HCT116 (cell line): Measurements from ENCODE around the gene NDUFS3. TPM values are rescaled to one million over a fixed set of nuclear protein-coding genes. Genes with fewer than 3 reads are reported as not detected.
A peak's percentile ranks its signal among the peaks of the same experiment; 100 is the strongest.

Experiments used
- ATAC-seq: fragments of 200-7000 bp; cut with Tn5 transposase; 2 replicates; pipeline ENCODE4 v1.9.1; 2020; ENCODE audit warnings: mild to moderate bottlenecking, moderate library complexity
- BruUV-seq: library from RNA; stranded (reverse); fragments of 400-500 nt; replicated peaks from 2 replicates; lab custom pipeline; 2021; lab: Mats Ljungman, UMichigan
- CTCF ChIA-PET: fragments of 300-600 bp; sonication (Branson Sonifier 250); formaldehyde crosslinking; loops from one replicate; lab custom pipeline; 2021; ENCODE audit warnings: antibody characterized with exemption; lab: Charles Lee
- POLR2A ChIA-PET: fragments of 300-600, 350-600 bp; sonication (Branson Sonifier 250); formaldehyde crosslinking; loops from one replicate; lab custom pipeline; 2021; ENCODE audit warnings: antibody characterized with exemption; lab: Charles Lee
- RAD21 ChIA-PET, 2 experiments: fragments of 300-600 bp; sonication (Branson Sonifier 250); formaldehyde crosslinking; loops; one replicate each; lab custom pipeline; 2023; ENCODE audit warnings: low total read pairs in 2 of 2; ENCODE audit not compliant: uncharacterized antibody in 2 of 2, unreplicated experiment in 2 of 2, low non-redundant PET in 1 of 2; lab: Charles Lee
- DNase-seq: peaks from one replicate; pipeline ENCODE4 v3.0.0-alpha.2; 2010; ENCODE audit warnings: low read depth, low spot score
- H2AFZ ChIP-seq: fragments of 200-600 bp; shearing (Covaris generic), sonication (generic); 2 replicates; pipeline ENCODE4 v1.6.1; 2017; ENCODE audit warnings: low read depth, mixed run types, mixed read lengths, antibody characterized with exemption, low read length; ENCODE audit not compliant: poor library complexity, severe bottlenecking
- H3K27ac ChIP-seq: 2 replicates; pipeline ENCODE4 v1.5.1; 2012; ENCODE audit warnings: low read depth, low read length
- H3K27me3 ChIP-seq: fragments of 200-600 bp; sonication (generic); 2 replicates; pipeline ENCODE4 v1.6.1; 2016; ENCODE audit warnings: mixed run types, low read length, mixed read lengths; ENCODE audit not compliant: insufficient read depth
- H3K36me3 ChIP-seq, 2 experiments: fragments of 200-500 bp in 1 of 2; fragments of 200-600 bp in 1 of 2; sonication (Bioruptor generic) in 1 of 2; sonication (generic) in 1 of 2; 2 replicates each; pipeline versions ENCODE4 v1.5.1 to v1.6.1; 2014 to 2016; ENCODE audit warnings: low read length in 2 of 2, inconsistent platforms in 1 of 2, mixed read lengths in 1 of 2, mixed run types in 1 of 2; ENCODE audit not compliant: insufficient read depth in 2 of 2, control insufficient read depth in 1 of 2
- H3K4me1 ChIP-seq, 2 experiments: fragments of 200-600 bp in 1 of 2; sonication (generic) in 1 of 2; 2 replicates each; pipeline versions ENCODE4 v1.5.1 to v1.6.1; 2012 to 2017; ENCODE audit warnings: low read length in 2 of 2, inconsistent platforms in 1 of 2, mild to moderate bottlenecking in 1 of 2, mixed read lengths in 1 of 2, mixed run types in 1 of 2, moderate library complexity in 1 of 2; ENCODE audit not compliant: insufficient read depth in 2 of 2, control insufficient read depth in 1 of 2
- H3K4me2 ChIP-seq: fragments of 200-600 bp; sonication (generic); 2 replicates; pipeline ENCODE4 v1.6.1; 2017; ENCODE audit warnings: mixed run types, low read length, mixed read lengths
- H3K4me3 ChIP-seq, 2 experiments: fragments of 200-600 bp in 1 of 2; sonication (generic) in 1 of 2; replicated peaks in 1 of 2; 2 replicates each; pipeline ENCODE4 v1.5.1; 2011 to 2016; ENCODE audit warnings: low read length in 2 of 2, control low read depth in 1 of 2, low read depth in 1 of 2, mild to moderate bottlenecking in 1 of 2, mixed read lengths in 1 of 2, mixed run types in 1 of 2
- H3K79me2 ChIP-seq: fragments of 200-600 bp; sonication (generic); 2 replicates; pipeline ENCODE4 v1.6.1; 2017; ENCODE audit warnings: mild to moderate bottlenecking, mixed run types, low read length, moderate library complexity, mixed read lengths; ENCODE audit not compliant: insufficient read depth
- H3K9ac ChIP-seq: fragments of 200-600 bp; sonication (generic); 2 replicates; pipeline ENCODE4 v1.6.1; 2016; ENCODE audit warnings: low read length, mixed read lengths
- H3K9me2 ChIP-seq: fragments of 200-600 bp; sonication (generic), shearing (Covaris generic); 2 replicates; pipeline ENCODE4 v1.6.1; 2017; ENCODE audit warnings: mixed run types, mild to moderate bottlenecking, moderate library complexity; ENCODE audit not compliant: insufficient read depth
- H3K9me3 ChIP-seq, 2 experiments: fragments of 200-500 bp in 1 of 2; fragments of 200-600 bp in 1 of 2; sonication (Bioruptor generic) in 1 of 2; sonication (generic) in 1 of 2; 2 replicates each; pipeline ENCODE4 v1.6.1; 2014 to 2017; ENCODE audit warnings: low read length in 2 of 2, mixed read lengths in 2 of 2, inconsistent platforms in 1 of 2, low read depth in 1 of 2, mild to moderate bottlenecking in 1 of 2, mixed run types in 1 of 2, moderate library complexity in 1 of 2; ENCODE audit not compliant: control insufficient read depth in 1 of 2, insufficient read depth in 1 of 2
- H4K20me1 ChIP-seq: fragments of 200-600 bp; sonication (generic), shearing (Covaris generic); 2 replicates; pipeline ENCODE4 v1.6.1; 2017; ENCODE audit warnings: mixed run types, mild to moderate bottlenecking, moderate library complexity; ENCODE audit not compliant: insufficient read depth
- CEBPB ChIP-seq: IDR thresholded peaks from 2 replicates; pipeline ENCODE4 v1.6.1; 2012; ENCODE audit warnings: low read depth
- EGR1 ChIP-seq: IDR thresholded peaks from 2 replicates; pipeline ENCODE4 v1.6.1; 2012; ENCODE audit warnings: low read depth
- EZH2 ChIP-seq: fragments of 200-600 bp; sonication (generic); IDR thresholded peaks from 2 replicates; pipeline ENCODE4 v1.6.1; 2017; ENCODE audit warnings: antibody characterized with exemption, mixed run types
- FOSL1 ChIP-seq: IDR thresholded peaks from 2 replicates; pipeline ENCODE4 v1.6.1; 2012; ENCODE audit warnings: low read depth
- JUND ChIP-seq: IDR thresholded peaks from 2 replicates; pipeline ENCODE4 v1.6.1; 2012
- MAX ChIP-seq: IDR thresholded peaks from 2 replicates; pipeline ENCODE4 v1.6.1; 2012
- POLR2A ChIP-seq: IDR thresholded peaks from 2 replicates; pipeline ENCODE4 v1.7.0; 2011; ENCODE audit warnings: borderline replicate concordance; ENCODE audit not compliant: insufficient read depth, insufficient read length; ENCODE audit errors: extremely low read depth
- REST ChIP-seq: IDR thresholded peaks from 2 replicates; pipeline ENCODE4 v1.6.1; 2012; ENCODE audit warnings: low read depth
- SIN3A ChIP-seq: IDR thresholded peaks from 2 replicates; pipeline ENCODE4 v1.6.1; 2012; ENCODE audit warnings: low read depth
- SP1 ChIP-seq: IDR thresholded peaks from 2 replicates; pipeline ENCODE4 v1.6.1; 2012; ENCODE audit warnings: low read depth
- SRF ChIP-seq: IDR thresholded peaks from 2 replicates; pipeline ENCODE4 v1.6.1; 2012; ENCODE audit warnings: low read depth
- TCF7L2 ChIP-seq: IDR thresholded peaks from 2 replicates; pipeline ENCODE4 v1.7.0; 2011; ENCODE audit warnings: borderline replicate concordance, inconsistent platforms; ENCODE audit not compliant: insufficient read depth, insufficient read length; ENCODE audit errors: extremely low read depth
- YY1 ChIP-seq: IDR thresholded peaks from 2 replicates; pipeline ENCODE4 v1.6.1; 2011; ENCODE audit warnings: low read length, low read depth, moderate library complexity, mild to moderate bottlenecking; ENCODE audit not compliant: insufficient replicate concordance; ENCODE audit errors: extremely low read depth
- intact Hi-C: fragments of 100-400 bp; cut with micrococcal nuclease; formaldehyde crosslinking; loops from 2 replicates; pipeline ENCODE4 v1.10.0; 2022
- total RNA-seq: library from RNA; stranded (reverse); gene quantifications from one replicate; pipeline ENCODE4 v1.2.1, GENCODE V29; 2021; ENCODE audit not compliant: unreplicated experiment
- TF ChIP-seq, protein P1 (sequence below): IDR thresholded peaks from 2 replicates; pipeline ENCODE4 v1.6.1; 2011; ENCODE audit warnings: mild to moderate bottlenecking, low read length, moderate library complexity; ENCODE audit not compliant: insufficient replicate concordance; ENCODE audit errors: extremely low read depth

Gene NDUFS3
- total RNA-seq, 1 experiment from 2014 or later: 134 TPM

DNA sequence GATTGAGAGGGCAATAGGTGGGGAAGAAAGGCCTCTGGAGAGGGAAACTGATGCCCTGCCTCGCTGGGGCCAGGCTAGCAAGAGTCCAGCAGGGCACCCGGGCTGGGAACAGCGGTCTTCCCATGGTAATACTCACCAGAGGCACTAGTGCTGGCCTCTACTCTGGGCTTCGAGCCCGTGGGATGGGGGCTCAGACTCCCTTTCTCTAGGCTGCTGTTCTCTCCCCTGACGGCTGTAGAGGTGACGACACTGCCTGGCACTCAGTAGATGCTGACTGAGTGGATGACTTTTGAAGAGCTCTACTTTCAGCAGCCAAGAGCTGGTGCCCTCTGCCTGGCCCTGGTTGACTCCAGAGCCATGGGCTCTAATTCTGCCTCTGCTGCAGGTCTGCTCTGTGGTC lies 16.2 kb downstream of the NDUFS3 start:
- no peaks in the 10 kb centered on the region for H3K79me2 ChIP-seq
- no peaks in the 10 kb centered on the region for H4K20me1 ChIP-seq
- TF ChIP-seq FOSL1 (no peak), SP1 (no peak), SRF (no peak), SIN3A (no peak), YY1 (no peak), JUND (no peak), REST (no peak)
- TF ChIP-seq, all 23 proteins: peak for 0
- intact Hi-C loops: no loop called here
- H3K4me1 ChIP-seq: no peaks in the 10 kb centered on the region
- CTCF ChIA-PET: no interaction called here
- POLR2A ChIA-PET: no interaction called here
- H3K9ac ChIP-seq: no peak overlapping the region
- H3K9me3 ChIP-seq: no peaks in the 10 kb centered on the region
- no peak overlapping the region for H3K4me3 ChIP-seq
- ATAC-seq (0 out of 2 replicates have a peak, but pooled peaks have one; percentile 22), DNase-seq (no peak)
- H2AFZ ChIP-seq: no peak overlapping the region
- H3K27ac ChIP-seq: no peak overlapping the region
- no TSS peak for BruUV-seq
- H3K4me2 ChIP-seq: no peak overlapping the region
- no peaks in the 10 kb centered on the region for H3K36me3 ChIP-seq
- RAD21 ChIA-PET: no interaction called here
- H3K9me2 ChIP-seq: no peaks in the 10 kb centered on the region
- peaks cover 6% of the 10 kb centered on the region; the same call in 1 of the 2 replicates for H3K27me3 ChIP-seq

DNA sequence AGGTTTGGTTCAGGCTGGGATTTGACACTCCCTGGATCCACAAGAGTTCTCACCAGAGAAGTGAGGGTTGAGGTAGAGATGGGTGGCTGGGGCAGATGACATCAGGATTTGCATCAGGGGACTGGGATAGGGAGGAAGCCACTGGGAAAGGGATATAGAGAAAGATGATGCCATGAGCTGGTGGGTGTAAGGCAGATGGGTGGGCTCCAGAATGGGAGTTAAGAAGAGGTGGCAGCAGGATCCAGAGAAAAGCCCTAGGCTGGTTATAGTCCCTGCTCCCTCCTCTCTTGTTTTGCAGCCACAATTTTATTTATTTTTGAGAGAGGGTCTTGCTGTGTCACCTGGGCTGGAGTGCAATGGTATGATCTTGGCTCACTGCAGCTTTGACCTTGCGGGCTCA lies 17.1 kb downstream of the NDUFS3 start:
- Histone ChIP-seq H4K20me1 (no peaks in the 10 kb centered on the region), H3K4me3 (no peak overlapping the region), H3K27me3 (peaks cover 6% of the 10 kb centered on the region; the same call in 1 of the 2 replicates), H3K27ac (no peak overlapping the region), H3K79me2 (no peaks in the 10 kb centered on the region), H3K9me2 (no peaks in the 10 kb centered on the region), H3K4me1 (no peaks in the 10 kb centered on the region), H3K9me3 (no peaks in the 10 kb centered on the region), H3K4me2 (no peak overlapping the region), H3K9ac (no peak overlapping the region), H3K36me3 (no peaks in the 10 kb centered on the region), H2AFZ (no peak overlapping the region)
- CTCF ChIA-PET: no interaction called here
- POLR2A ChIA-PET: no interaction called here
- ATAC-seq (no peak), DNase-seq (no peak)
- intact Hi-C loops: no loop called here
- RAD21 ChIA-PET: no interaction called here
- BruUV-seq: no TSS peak
- no peak for TF ChIP-seq TCF7L2
- no peak for TF ChIP-seq FOSL1
- TF ChIP-seq SP1: no peak
- TF ChIP-seq, protein P1, sequence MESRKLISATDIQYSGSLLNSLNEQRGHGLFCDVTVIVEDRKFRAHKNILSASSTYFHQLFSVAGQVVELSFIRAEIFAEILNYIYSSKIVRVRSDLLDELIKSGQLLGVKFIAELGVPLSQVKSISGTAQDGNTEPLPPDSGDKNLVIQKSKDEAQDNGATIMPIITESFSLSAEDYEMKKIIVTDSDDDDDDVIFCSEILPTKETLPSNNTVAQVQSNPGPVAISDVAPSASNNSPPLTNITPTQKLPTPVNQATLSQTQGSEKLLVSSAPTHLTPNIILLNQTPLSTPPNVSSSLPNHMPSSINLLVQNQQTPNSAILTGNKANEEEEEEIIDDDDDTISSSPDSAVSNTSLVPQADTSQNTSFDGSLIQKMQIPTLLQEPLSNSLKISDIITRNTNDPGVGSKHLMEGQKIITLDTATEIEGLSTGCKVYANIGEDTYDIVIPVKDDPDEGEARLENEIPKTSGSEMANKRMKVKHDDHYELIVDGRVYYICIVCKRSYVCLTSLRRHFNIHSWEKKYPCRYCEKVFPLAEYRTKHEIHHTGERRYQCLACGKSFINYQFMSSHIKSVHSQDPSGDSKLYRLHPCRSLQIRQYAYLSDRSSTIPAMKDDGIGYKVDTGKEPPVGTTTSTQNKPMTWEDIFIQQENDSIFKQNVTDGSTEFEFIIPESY: no peak
- no peak for TF ChIP-seq EZH2
- TF ChIP-seq CEBPB: no peak
- TF ChIP-seq JUND: no peak
- no peak for TF ChIP-seq EGR1
- no peak for TF ChIP-seq MAX
- no peak for TF ChIP-seq YY1
- TF ChIP-seq POLR2A: no peak
